ENCODE data around the gene RBBP9.

GRCh38 chr20:18496042-18496441 is 983 bp downstream of the RBBP9 start:
- TF ChIP-seq POLR2A (IDR thresholded peaks at IDR 0.05) (no peak), CTCF (IDR thresholded peaks at IDR 0.05) (no peak)

Data from heart left ventricle (tissue), 13 donors.